Stomach (tissue), 9 donors: ENCODE measurements around the gene ULK4. TPM values are rescaled to one million over a fixed set of nuclear protein-coding genes. Genes with fewer than 3 reads are reported as not detected.

Experiments
- DNase-seq, 2 donors: peaks; one replicate each; pipeline versions ENCODE4 v3.0.0 to v3.0.0-alpha.2; 2013 to 2019
- H3K27ac ChIP-seq, 5 donors: fragments of 200-600 bp in 4 of 5; sonication (generic) in 4 of 5; one replicate each; pipeline ENCODE4 v1.5.1; 2013 to 2019; ENCODE audit warnings: mild to moderate bottlenecking in 1 of 5, moderate library complexity in 1 of 5
- H3K27me3 ChIP-seq, 3 donors: fragments of 200-600 bp; sonication (generic); one replicate each; pipeline ENCODE4 v1.5.1; 2017 to 2019; ENCODE audit warnings: mixed run types in 1 of 3
- H3K36me3 ChIP-seq, 4 donors: fragments of 200-600 bp; sonication (generic); 1 replicate in 3 of 4; 2 replicates in 1 of 4; pipeline ENCODE4 v1.5.1; 2016 to 2019
- H3K4me1 ChIP-seq, 4 donors: fragments of 200-600 bp; sonication (generic); one replicate each; pipeline ENCODE4 v1.5.1; 2016 to 2019
- H3K4me3 ChIP-seq, 4 donors: fragments of 200-600 bp; sonication (generic) in 3 of 4; one replicate each; pipeline ENCODE4 v1.5.1; 2016 to 2019; ENCODE audit warnings: mild to moderate bottlenecking in 1 of 4
- H3K9me3 ChIP-seq, 4 donors: fragments of 200-600 bp; sonication (generic); one replicate each; pipeline ENCODE4 v1.5.1; 2016 to 2019
- EP300 ChIP-seq: sonication (generic); formaldehyde crosslinking; IDR thresholded peaks from one replicate; pipeline ENCODE4 v1.6.1; 2017; ENCODE audit warnings: antibody characterized with exemption
- POLR2A ChIP-seq, 4 donors: fragments of 450-650 bp; IDR thresholded peaks; one replicate each; pipeline ENCODE4 v1.6.1; 2016; ENCODE audit warnings: antibody characterized with exemption in 4 of 4, control low read depth in 2 of 4, mild to moderate bottlenecking in 1 of 4, moderate library complexity in 1 of 4
- POLR2AphosphoS5 ChIP-seq, 3 donors: sonication (generic); formaldehyde crosslinking; IDR thresholded peaks; one replicate each; pipeline ENCODE4 v1.6.1; 2016; ENCODE audit warnings: antibody characterized with exemption in 3 of 3
- WGBS, 5 donors: extraction: QIAGEN DNeasy Blood & Tissue Kit in 3 of 5; methylation state at CpG; one replicate each; pipeline versions ENCODE4 v1.1.5 to v1.1.7; 2013 to 2018; 5-methylcytosine and 5-hydroxymethylcytosine counted together
- intact Hi-C: fragments of 100-400 bp; cut with DNase I; formaldehyde crosslinking; loops from one replicate; pipeline ENCODE4 v1.15.1; 2023; ENCODE audit warnings: low total_unique reads
- polyA plus RNA-seq, 3 donors: library from polyadenylated mRNA; stranded (reverse); fragments of 200-250 nt; gene quantifications; one replicate each; pipeline ENCODE4 v1.2.3, GENCODE V29; 2013
- total RNA-seq, 5 donors: library from RNA; depleted of rRNA; stranded (reverse); fragments of >200 nt; gene quantifications; one replicate each; pipeline versions ENCODE4 v1.1.0 to v1.2.3, GENCODE V29; 2014 to 2016
- TF ChIP-seq, protein P1 (sequence below), 7 experiments: fragments of 450-650 bp in 4 of 7; fragments of 200-600 bp in 3 of 7; sonication (generic) in 3 of 7; IDR thresholded peaks; one replicate each; pipeline ENCODE4 v1.5.1; 2016 to 2019; ENCODE audit warnings: antibody characterized with exemption in 7 of 7, control low read depth in 2 of 7, mild to moderate bottlenecking in 1 of 7
- donor health status: healthy with polysubstance abuse.
- donor health status: Bipolar disorder and iron deficiency.
- donor health status: healthy.

Gene ULK4
- total and polyA plus RNA-seq, 8 donors: 1.6 to 150 (median 7.4) TPM

DNA sequence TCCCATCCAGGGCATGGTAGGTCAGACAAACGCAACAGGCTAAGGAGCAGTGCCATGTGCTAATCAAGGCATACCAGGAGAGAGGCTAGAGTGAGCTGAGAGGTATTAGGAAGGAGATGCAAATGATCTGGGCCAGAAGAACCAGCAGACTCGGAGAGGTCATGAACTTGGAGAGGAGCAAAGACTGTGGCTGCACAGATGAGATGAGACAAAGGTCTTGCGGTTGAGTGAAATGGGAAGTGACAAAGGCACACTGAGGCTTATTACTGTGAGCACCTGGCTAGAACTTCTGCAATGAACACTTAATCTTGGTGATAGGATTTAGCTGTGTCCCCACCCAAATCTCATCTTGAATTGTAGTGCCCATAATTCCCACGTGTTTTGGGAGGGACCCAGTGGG is 380.2 kb downstream of the ULK4 start:
- DNase-seq: no peak
- H3K27me3 ChIP-seq: no peaks in the 10 kb centered on the region
- intact Hi-C loops: no loop called here
- no peak overlapping the region for H3K27ac ChIP-seq
- no peaks in the 10 kb centered on the region for H3K9me3 ChIP-seq
- no peak overlapping the region for H3K4me3 ChIP-seq
- no peak for TF ChIP-seq EP300
- no peak for TF ChIP-seq POLR2A (IDR thresholded peaks at IDR 0.05)
- no peak for TF ChIP-seq POLR2AphosphoS5 (IDR thresholded peaks at IDR 0.05)
- TF ChIP-seq, protein P1, sequence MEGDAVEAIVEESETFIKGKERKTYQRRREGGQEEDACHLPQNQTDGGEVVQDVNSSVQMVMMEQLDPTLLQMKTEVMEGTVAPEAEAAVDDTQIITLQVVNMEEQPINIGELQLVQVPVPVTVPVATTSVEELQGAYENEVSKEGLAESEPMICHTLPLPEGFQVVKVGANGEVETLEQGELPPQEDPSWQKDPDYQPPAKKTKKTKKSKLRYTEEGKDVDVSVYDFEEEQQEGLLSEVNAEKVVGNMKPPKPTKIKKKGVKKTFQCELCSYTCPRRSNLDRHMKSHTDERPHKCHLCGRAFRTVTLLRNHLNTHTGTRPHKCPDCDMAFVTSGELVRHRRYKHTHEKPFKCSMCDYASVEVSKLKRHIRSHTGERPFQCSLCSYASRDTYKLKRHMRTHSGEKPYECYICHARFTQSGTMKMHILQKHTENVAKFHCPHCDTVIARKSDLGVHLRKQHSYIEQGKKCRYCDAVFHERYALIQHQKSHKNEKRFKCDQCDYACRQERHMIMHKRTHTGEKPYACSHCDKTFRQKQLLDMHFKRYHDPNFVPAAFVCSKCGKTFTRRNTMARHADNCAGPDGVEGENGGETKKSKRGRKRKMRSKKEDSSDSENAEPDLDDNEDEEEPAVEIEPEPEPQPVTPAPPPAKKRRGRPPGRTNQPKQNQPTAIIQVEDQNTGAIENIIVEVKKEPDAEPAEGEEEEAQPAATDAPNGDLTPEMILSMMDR (IDR thresholded peaks at IDR 0.05): no peak
- WGBS, 5 donors: 81 to 90% (median 87%) methylated on average over 4 of the region's 4 CpGs
- H3K4me1 ChIP-seq: no peaks in the 10 kb centered on the region
- H3K36me3 ChIP-seq: no peaks in the 10 kb centered on the region

DNA sequence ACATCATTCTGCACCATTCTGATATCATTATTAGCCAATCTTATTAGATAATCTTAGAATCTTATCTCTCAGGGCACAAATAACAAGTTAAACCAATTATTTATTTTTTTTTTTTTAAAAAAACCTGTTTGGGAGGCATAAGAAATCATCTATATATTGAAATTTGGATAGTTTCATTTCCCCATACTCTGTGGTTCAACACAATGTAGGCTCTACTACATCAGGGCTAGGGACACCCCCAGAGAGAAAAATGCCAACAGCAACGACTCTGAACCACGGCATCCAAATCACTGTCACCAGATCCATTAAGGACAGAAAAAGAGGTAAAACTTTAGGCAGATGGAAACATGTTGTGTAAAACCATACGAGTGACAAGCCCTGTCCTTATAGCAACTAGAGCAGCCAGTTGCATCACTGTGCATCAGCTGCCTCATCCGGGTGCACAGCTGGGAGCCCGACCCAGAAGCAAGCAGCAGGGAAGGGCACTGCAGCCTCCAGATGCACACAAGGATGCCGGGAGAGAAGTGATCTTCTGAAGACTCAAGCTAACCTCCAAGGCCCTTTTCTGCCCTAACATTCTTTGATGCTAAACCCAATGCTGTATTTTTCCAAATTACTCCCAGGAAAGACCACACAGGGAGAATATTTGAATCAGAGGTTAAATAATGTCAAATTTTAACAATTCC is 381.5 kb downstream of the ULK4 start:
- H3K27me3 ChIP-seq: no peaks in the 10 kb centered on the region
- no peaks in the 10 kb centered on the region for H3K36me3 ChIP-seq
- H3K9me3 ChIP-seq: no peaks in the 10 kb centered on the region
- no peaks in the 10 kb centered on the region for H3K4me1 ChIP-seq
- intact Hi-C loops: no loop called here
- no peak overlapping the region for H3K27ac ChIP-seq
- H3K4me3 ChIP-seq: no peak overlapping the region
- DNase-seq: no peak
- TF ChIP-seq POLR2A (IDR thresholded peaks at IDR 0.05): no peak
- TF ChIP-seq, protein P1 (IDR thresholded peaks at IDR 0.05): no peak
- TF ChIP-seq POLR2AphosphoS5 (IDR thresholded peaks at IDR 0.05): no peak
- TF ChIP-seq EP300: no peak
- 73 to 87% (median 78%) methylated on average over 6 of the region's 6 CpGs for WGBS, 5 donors

- H3K4me1 ChIP-seq: no peaks in the 10 kb centered on the region
- WGBS, 5 donors: 87 to 96% (median 93%) methylated on average over 6 of the region's 6 CpGs
- no peaks in the 10 kb centered on the region for H3K27me3 ChIP-seq
- H3K36me3 ChIP-seq: no peaks in the 10 kb centered on the region
- intact Hi-C loops: no loop called here
- H3K27ac ChIP-seq: no peak overlapping the region
- H3K9me3 ChIP-seq: no peaks in the 10 kb centered on the region
- no peak for DNase-seq
- H3K4me3 ChIP-seq: no peak overlapping the region
- TF ChIP-seq EP300 (no peak), POLR2A (IDR thresholded peaks at IDR 0.05) (no peak), POLR2AphosphoS5 (IDR thresholded peaks at IDR 0.05) (no peak)
- TF ChIP-seq, protein P1 (IDR thresholded peaks at IDR 0.05): no peak
Measured at GRCh38 chr3:41579861-41580260, 382.0 kb downstream of the ULK4 start.

DNA sequence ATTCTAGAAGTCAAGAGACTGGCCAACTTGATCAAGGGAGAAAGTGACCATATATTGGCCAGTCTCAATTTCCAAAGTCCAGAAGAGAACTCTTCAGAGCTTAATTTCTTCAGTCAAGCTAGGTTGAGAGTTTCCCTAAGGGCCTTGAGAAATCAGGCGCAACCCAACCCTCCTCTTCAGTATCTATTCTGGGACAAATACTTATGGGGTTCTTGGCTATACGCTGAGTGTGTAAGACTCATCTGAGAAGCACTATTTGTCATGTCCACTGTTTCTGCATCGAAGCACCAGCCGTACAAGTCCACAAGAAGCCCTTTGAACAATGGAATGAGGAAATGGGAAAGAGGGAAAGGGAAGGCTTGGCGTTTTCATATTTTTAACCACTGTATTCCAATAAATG is 383.1 kb downstream of the ULK4 start:
- intact Hi-C loops: no loop called here
- Histone ChIP-seq H3K9me3 (no peaks in the 10 kb centered on the region), H3K4me1 (no peaks in the 10 kb centered on the region), H3K36me3 (no peaks in the 10 kb centered on the region), H3K27me3 (no peaks in the 10 kb centered on the region), H3K27ac (no peak overlapping the region), H3K4me3 (no peak overlapping the region)
- TF ChIP-seq POLR2AphosphoS5 (IDR thresholded peaks at IDR 0.05) (no peak), EP300 (no peak), POLR2A (IDR thresholded peaks at IDR 0.05) (no peak)
- TF ChIP-seq, protein P1 (IDR thresholded peaks at IDR 0.05): no peak
- DNase-seq: no peak
- WGBS, 5 donors: 85 to 97% (median 95%) methylated on average over 5 of the region's 5 CpGs
